Mammary epithelial cell (primary cell): ENCODE measurements around the gene INO80C.

Experiments
- CTCF ChIP-seq, 2 donors: IDR thresholded peaks in 1 of 2; conservative IDR thresholded peaks in 1 of 2; 2 replicates each; pipeline ENCODE4 v1.5.1; 2011 to 2012; ENCODE audit warnings: inconsistent platforms in 2 of 2, low read length in 2 of 2, mild to moderate bottlenecking in 2 of 2, control low read depth in 1 of 2, low read depth in 1 of 2; ENCODE audit not compliant: insufficient read depth in 1 of 2; ENCODE audit errors: extremely low read depth in 1 of 2
- EZH2 ChIP-seq: IDR thresholded peaks from 2 replicates; pipeline ENCODE4 v1.6.1; 2012; ENCODE audit warnings: low read length, inconsistent platforms, borderline replicate concordance

GRCh38 chr18:35500113-35500512 is 2.4 kb upstream of the INO80C start:
- no peak for TF ChIP-seq CTCF (conservative IDR thresholded peaks at IDR 0.05 in 1 of 2, IDR thresholded peaks at IDR 0.05 in 1 of 2; ENCODE audit: extremely low read depth in 1 of 2, insufficient read depth in 1 of 2, low read depth in 1 of 2, low read length in 2 of 2)
- TF ChIP-seq EZH2: no peak
